ENCODE results near the gene C1orf159. TPM values are rescaled to one million over a fixed set of nuclear protein-coding genes. Genes with fewer than 3 reads are reported as not detected.
"Not testable (repeated sequence)": the region's sequence is repeated elsewhere in the genome, so short reads cannot be mapped to it uniquely, and the experiment has no call there.

The C1orf159 gene
- total RNA-seq, 2 donors from 2014 or later = 23.1 to 29.5 TPM

- no peak overlapping the region for H3K9ac ChIP-seq (ENCODE audit: extremely low read depth, low read length, poor library complexity, severe bottlenecking)
- H3K36me3 ChIP-seq (ENCODE audit: control insufficient read depth, insufficient read depth, low read length) = no peaks in the 10 kb centered on the region
- Mint-ChIP-seq H3K9me3 (no peaks in the 10 kb centered on the region), H3K36me3 (ENCODE audit: low read depth) (peaks cover 8% of the 10 kb centered on the region), H3K27ac (no peak overlapping the region), H3K4me3 (peak overlapping the region; percentile 56), H3K4me1 (no peaks in the 10 kb centered on the region), H3K27me3 (ENCODE audit: insufficient read depth) (peaks cover 65% of the 10 kb centered on the region)
- WGBS, 2 experiments (ENCODE audit: insufficient coverage in 1 of 2, insufficient read length in 1 of 2) = 4 to 6% methylated on average over 27 to 69 of the region's 69 CpGs
- no peaks in the 10 kb centered on the region for H3K9me3 ChIP-seq (ENCODE audit: control insufficient read depth, low read length)
- TF ChIP-seq, protein P1, sequence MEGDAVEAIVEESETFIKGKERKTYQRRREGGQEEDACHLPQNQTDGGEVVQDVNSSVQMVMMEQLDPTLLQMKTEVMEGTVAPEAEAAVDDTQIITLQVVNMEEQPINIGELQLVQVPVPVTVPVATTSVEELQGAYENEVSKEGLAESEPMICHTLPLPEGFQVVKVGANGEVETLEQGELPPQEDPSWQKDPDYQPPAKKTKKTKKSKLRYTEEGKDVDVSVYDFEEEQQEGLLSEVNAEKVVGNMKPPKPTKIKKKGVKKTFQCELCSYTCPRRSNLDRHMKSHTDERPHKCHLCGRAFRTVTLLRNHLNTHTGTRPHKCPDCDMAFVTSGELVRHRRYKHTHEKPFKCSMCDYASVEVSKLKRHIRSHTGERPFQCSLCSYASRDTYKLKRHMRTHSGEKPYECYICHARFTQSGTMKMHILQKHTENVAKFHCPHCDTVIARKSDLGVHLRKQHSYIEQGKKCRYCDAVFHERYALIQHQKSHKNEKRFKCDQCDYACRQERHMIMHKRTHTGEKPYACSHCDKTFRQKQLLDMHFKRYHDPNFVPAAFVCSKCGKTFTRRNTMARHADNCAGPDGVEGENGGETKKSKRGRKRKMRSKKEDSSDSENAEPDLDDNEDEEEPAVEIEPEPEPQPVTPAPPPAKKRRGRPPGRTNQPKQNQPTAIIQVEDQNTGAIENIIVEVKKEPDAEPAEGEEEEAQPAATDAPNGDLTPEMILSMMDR (conservative IDR thresholded peaks at IDR 0.05) = no peak
- H3K27ac ChIP-seq (ENCODE audit: low read depth, low read length) = no peak overlapping the region
- H3K27me3 ChIP-seq (ENCODE audit: control insufficient read depth, insufficient read depth, low read length, poor library complexity, severe bottlenecking) = peaks cover 64% of the 10 kb centered on the region
- peak overlapping the region; percentile 68 for H3K4me3 ChIP-seq (ENCODE audit: low read length)
- H3K4me1 ChIP-seq (ENCODE audit: control insufficient read depth, insufficient read depth, low read length) = no peaks in the 10 kb centered on the region
- DNase-seq = peak; percentile 96
These were observed 56.2 kb downstream of the C1orf159 start for GRCh38 chr1:1059494-1060280.

GRCh38 chr1:1058921-1059493 lies 56.9 kb downstream of the C1orf159 start:
- peak; percentile 76 for DNase-seq
- peaks cover 62% of the 10 kb centered on the region for H3K27me3 Mint-ChIP-seq (ENCODE audit: insufficient read depth)

DNA sequence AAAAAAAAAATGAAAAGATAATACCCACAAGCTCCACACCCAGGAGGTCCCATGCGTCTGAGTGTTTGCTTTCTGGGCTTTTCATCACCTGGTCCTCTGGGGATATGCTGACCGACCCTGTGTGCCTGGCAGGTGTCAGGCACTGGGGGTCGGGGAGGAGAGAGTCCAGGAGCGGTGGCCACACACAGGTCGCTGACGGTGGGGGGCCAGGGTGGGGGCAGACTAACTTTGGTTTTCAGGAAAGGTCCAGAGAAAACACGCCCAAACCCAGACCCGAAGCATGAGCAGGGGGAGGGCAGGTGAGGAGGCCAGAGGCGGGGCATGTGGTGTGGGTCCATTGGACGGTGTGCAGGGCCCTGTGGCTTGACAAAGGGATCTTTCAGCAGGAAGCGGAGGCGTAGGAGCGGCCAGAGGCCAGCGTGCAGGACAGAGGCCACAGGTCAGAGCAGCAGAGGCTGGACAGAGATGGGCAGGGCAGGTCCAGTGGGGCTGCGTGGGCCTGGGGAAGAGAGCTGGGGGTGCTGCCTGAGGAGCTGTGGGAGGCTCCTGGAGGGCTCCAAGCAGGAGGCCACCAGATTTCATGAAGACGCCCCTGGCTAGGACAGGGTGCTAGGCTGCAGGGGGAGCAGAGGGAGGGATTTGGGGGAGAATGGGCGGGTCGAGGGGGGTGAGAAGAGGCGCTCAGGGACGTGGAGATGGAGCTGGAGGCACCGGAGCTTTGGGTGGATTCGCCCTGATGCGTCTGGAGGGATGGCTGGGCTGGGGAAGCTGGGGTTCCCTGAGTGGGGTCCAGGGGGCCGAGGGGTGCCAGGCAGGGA lies 57.6 kb downstream of the C1orf159 start:
- Mint-ChIP-seq H3K27ac (no peak overlapping the region), H3K27me3 (ENCODE audit: insufficient read depth) (peaks cover 59% of the 10 kb centered on the region), H3K36me3 (ENCODE audit: low read depth) (peaks cover 9% of the 10 kb centered on the region), H3K4me1 (no peaks in the 10 kb centered on the region), H3K9me3 (no peaks in the 10 kb centered on the region), H3K4me3 (peak overlapping the region; percentile 56)
- Histone ChIP-seq H3K27me3 (ENCODE audit: control insufficient read depth, insufficient read depth, low read length, poor library complexity, severe bottlenecking) (peaks cover 52% of the 10 kb centered on the region), H3K4me1 (ENCODE audit: control insufficient read depth, insufficient read depth, low read length) (no peaks in the 10 kb centered on the region), H3K9ac (ENCODE audit: extremely low read depth, low read length, poor library complexity, severe bottlenecking) (no peak overlapping the region), H3K4me3 (ENCODE audit: low read length) (no peak overlapping the region), H3K27ac (ENCODE audit: low read depth, low read length) (no peak overlapping the region), H3K36me3 (ENCODE audit: control insufficient read depth, insufficient read depth, low read length) (peaks cover 9% of the 10 kb centered on the region), H3K9me3 (ENCODE audit: control insufficient read depth, low read length) (no peaks in the 10 kb centered on the region)
- TF ChIP-seq, protein P1 (conservative IDR thresholded peaks at IDR 0.05) = no peak
- DNase-seq = peak; percentile 64
- WGBS, 2 experiments (ENCODE audit: insufficient coverage in 1 of 2, insufficient read length in 1 of 2) = 41 to 58% methylated on average over 13 to 24 of the region's 24 CpGs

More at GRCh38 chr1:1058921-1059493, 56.9 kb downstream of the C1orf159 start:
- Histone ChIP-seq H3K9ac (ENCODE audit: extremely low read depth, low read length, poor library complexity, severe bottlenecking) (no peak overlapping the region), H3K9me3 (ENCODE audit: control insufficient read depth, low read length) (no peaks in the 10 kb centered on the region), H3K27me3 (ENCODE audit: control insufficient read depth, insufficient read depth, low read length, poor library complexity, severe bottlenecking) (peaks cover 59% of the 10 kb centered on the region), H3K36me3 (ENCODE audit: control insufficient read depth, insufficient read depth, low read length) (peaks cover 5% of the 10 kb centered on the region), H3K4me1 (ENCODE audit: control insufficient read depth, insufficient read depth, low read length) (no peaks in the 10 kb centered on the region), H3K4me3 (ENCODE audit: low read length) (peak overlapping the region; percentile 68), H3K27ac (ENCODE audit: low read depth, low read length) (no peak overlapping the region)
- no peak overlapping the region for H3K27ac Mint-ChIP-seq
- TF ChIP-seq, protein P1 (conservative IDR thresholded peaks at IDR 0.05) = peak; percentile 83
- H3K36me3 Mint-ChIP-seq (ENCODE audit: low read depth) = peaks cover 8% of the 10 kb centered on the region
- no peaks in the 10 kb centered on the region for H3K4me1 Mint-ChIP-seq
- 1 to 2% methylated on average over 29 to 48 of the region's 48 CpGs for WGBS, 2 experiments (ENCODE audit: insufficient coverage in 1 of 2, insufficient read length in 1 of 2)
- H3K4me3 Mint-ChIP-seq = peak overlapping the region; percentile 56
- H3K9me3 Mint-ChIP-seq = no peaks in the 10 kb centered on the region

GRCh38 chr1:1057769-1058087 lies 58.2 kb downstream of the C1orf159 start:
- H3K27me3 ChIP-seq (ENCODE audit: control insufficient read depth, insufficient read depth, low read length, poor library complexity, severe bottlenecking) = peaks cover 47% of the 10 kb centered on the region
- WGBS, 2 experiments (ENCODE audit: insufficient coverage in 1 of 2, insufficient read length in 1 of 2) = 87 to 91% methylated on average over 15 of the region's 15 CpGs
- not testable (repeated sequence) for DNase-seq; H3K9ac ChIP-seq (ENCODE audit: extremely low read depth, low read length, poor library complexity, severe bottlenecking); H3K27ac ChIP-seq (ENCODE audit: low read depth, low read length); H3K9me3 Mint-ChIP-seq; H3K4me1 Mint-ChIP-seq; H3K27ac Mint-ChIP-seq; H3K4me1 ChIP-seq (ENCODE audit: control insufficient read depth, insufficient read depth, low read length); H3K9me3 ChIP-seq (ENCODE audit: control insufficient read depth, low read length); H3K4me3 ChIP-seq (ENCODE audit: low read length)
- H3K27me3 Mint-ChIP-seq (ENCODE audit: insufficient read depth) = peaks cover 54% of the 10 kb centered on the region
- peak overlapping the region; percentile 56 for H3K4me3 Mint-ChIP-seq
- peaks cover 14% of the 10 kb centered on the region for H3K36me3 ChIP-seq (ENCODE audit: control insufficient read depth, insufficient read depth, low read length)
- peaks cover 15% of the 10 kb centered on the region for H3K36me3 Mint-ChIP-seq (ENCODE audit: low read depth)
